HL-60/S4 treated with phorbol 12-myristate 13-acetate at 8.2 ng/mL for 4 days and 3 days (cell line): ENCODE measurements around the gene AQP1.

Source experiments
- in situ Hi-C: fragments of 300-500 bp; cut with MboI; formaldehyde crosslinking; loops from 2 replicates; pipeline ENCODE4 v1.15.0; 2022; ENCODE audit warnings: low sequenced_read_pairs

AQP1 gene

GRCh38 chr7:30881448-30881847, 30.2 kb upstream of the AQP1 start:
- in situ Hi-C loops: no loop called here

GRCh38 chr7:30884881-30885280, 26.8 kb upstream of the AQP1 start:
- in situ Hi-C loops: no loop called here

- in situ Hi-C loops: no loop called here
Measured at GRCh38 chr7:30886608-30887011, 25.0 kb upstream of the AQP1 start.

- in situ Hi-C loops: no loop called here
Measured at GRCh38 chr7:30887464-30887872, 24.2 kb upstream of the AQP1 start.

GRCh38 chr7:30888747-30889146, 22.9 kb upstream of the AQP1 start:
- in situ Hi-C loops: no loop called here

- in situ Hi-C loops: no loop called here
Measured at GRCh38 chr7:30890226-30890625, 21.4 kb upstream of the AQP1 start.

GRCh38 chr7:30893357-30893756, 18.3 kb upstream of the AQP1 start:
- in situ Hi-C loops: no loop called here

- in situ Hi-C loops: no loop called here
Measured at GRCh38 chr7:30894009-30894408, 17.6 kb upstream of the AQP1 start.

- in situ Hi-C loops: no loop called here
Measured at GRCh38 chr7:30894866-30895605, 16.6 kb upstream of the AQP1 start.

GRCh38 chr7:30896036-30896435, 15.6 kb upstream of the AQP1 start:
- in situ Hi-C loops: no loop called here

GRCh38 chr7:30896783-30897637, 14.6 kb upstream of the AQP1 start:
- in situ Hi-C loops: no loop called here

- in situ Hi-C loops: no loop called here
Measured at GRCh38 chr7:30897770-30898169, 13.9 kb upstream of the AQP1 start.

- in situ Hi-C loops: no loop called here
Measured at GRCh38 chr7:30898411-30898810, 13.2 kb upstream of the AQP1 start.

- in situ Hi-C loops: no loop called here
Measured at GRCh38 chr7:30899066-30899465, 12.6 kb upstream of the AQP1 start.

- in situ Hi-C loops: no loop called here
Measured at GRCh38 chr7:30899630-30900029, 12.0 kb upstream of the AQP1 start.

- in situ Hi-C loops: no loop called here
Measured at GRCh38 chr7:30900053-30900452, 11.6 kb upstream of the AQP1 start.

GRCh38 chr7:30900803-30901362, 10.8 kb upstream of the AQP1 start:
- in situ Hi-C loops: no loop called here

GRCh38 chr7:30901856-30902255, 9.8 kb upstream of the AQP1 start:
- in situ Hi-C loops: no loop called here

GRCh38 chr7:30902466-30902865, 9.2 kb upstream of the AQP1 start:
- in situ Hi-C loops: no loop called here

- in situ Hi-C loops: no loop called here
Measured at GRCh38 chr7:30903146-30903545, 8.5 kb upstream of the AQP1 start.

- in situ Hi-C loops: no loop called here
Measured at GRCh38 chr7:30904561-30904960, 7.1 kb upstream of the AQP1 start.
